Measurements from ENCODE around the gene TIAM2.
"Not testable (repeated sequence)": the region's sequence is repeated elsewhere in the genome, so short reads cannot be mapped to it uniquely, and the experiment has no call there.

TIAM2 gene

DNA sequence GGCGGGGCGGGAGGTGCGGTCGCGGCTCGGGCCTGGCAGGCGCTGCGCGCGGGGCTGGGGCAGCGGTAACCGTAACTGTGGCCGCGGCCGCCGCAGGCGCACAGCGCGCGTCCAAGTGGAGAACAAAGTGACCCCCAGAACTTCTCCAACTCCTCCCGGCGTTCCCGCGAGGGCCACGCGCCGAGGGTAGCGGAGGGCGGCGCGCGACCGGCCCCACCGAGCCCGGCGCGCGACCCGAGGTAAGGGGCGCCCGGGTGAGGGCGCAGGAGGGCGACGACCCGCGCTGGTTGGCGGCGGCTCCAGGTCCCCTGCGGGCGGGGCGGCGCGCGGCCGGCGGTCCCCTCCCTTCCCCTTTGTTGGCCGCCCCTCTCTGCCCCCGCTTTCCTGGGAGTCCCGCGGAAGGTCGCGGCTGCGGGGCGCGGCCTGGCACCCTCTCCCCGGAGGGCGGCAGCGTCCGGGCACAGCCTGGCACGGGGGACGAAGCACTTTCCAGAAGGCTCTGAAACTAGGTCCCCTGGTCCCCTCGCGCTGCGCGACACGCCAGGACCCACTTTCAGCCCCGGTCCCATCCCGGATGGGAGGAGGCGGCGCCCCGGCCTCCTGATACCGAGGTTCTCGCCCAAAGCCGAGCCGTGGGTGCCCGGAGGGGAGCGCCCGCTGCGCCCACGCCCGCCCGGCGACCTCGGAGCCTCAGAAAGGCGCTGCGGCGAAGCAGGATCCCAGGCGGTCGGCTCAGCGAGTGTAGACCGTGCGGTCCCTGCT lies at the start of gene TIAM2:
Gene TIAM2 (plus strand): TSS at position 62 of the 762 bp plus-strand sequence. CDS start 133,909 bp downstream, outside the sequence.
- DNase-seq, result peak in 1 of 2 experiments; percentile 9

DNA sequence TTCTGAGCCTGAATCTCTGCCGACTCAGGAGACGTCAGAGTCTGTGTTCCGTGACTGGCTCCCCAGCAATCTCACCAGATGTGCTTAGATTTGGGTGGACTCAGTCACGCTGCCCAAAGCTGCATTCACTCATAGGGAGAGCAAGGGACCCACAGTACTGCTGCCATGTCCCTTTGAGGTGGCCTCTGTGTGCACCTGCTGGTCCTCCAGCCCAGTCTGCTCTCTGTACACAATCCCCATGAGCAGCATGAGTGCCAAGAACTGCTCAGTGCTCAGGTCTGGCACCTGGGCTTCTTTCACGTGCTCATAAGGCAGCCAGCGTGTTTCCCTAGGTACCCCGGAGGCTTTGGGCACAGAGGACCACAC lies 44.2 kb upstream of the TIAM2 start:
- no peak for DNase-seq

DNA sequence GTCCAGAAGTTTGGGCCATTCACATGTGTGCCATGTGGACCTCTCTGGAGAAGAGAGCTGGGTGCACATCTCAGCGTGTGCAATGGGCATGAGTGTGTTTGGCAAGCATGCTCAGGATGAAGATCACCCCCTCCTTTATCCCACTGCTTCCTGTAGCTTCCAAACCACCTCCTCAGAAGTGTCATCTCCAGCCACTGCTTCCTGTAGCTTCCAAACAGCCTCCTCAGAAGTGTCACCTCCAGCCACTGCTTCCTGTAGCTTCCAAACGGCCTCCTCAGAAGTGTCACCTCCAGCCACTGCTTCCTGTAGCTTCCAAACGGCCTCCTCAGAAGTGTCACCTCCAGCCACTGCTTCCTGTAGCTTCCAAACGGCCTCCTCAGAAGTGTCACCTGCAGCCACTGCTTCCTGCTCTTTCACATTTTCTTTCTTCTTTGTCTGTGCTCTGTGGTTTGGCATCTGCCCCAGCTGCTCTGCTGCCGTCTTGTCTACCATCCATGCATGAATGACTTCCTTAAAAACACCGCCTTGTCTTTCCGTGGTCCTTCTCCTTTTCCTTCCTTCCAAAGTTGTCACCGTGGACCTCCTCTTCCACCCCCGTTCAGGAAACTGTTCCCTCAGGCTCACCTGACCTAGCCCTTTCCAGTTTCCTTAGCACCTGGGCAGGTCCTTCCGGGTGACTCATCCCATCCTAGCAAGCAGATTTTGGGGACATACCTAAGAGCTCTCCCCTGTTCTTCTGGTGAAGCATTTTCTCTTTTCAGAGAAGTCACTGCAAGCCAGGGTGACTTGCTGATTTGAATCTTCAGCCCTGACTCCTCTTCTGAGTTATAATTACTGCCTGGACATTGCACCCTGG lies 43.5 kb upstream of the TIAM2 start:
- no peak for DNase-seq

DNA sequence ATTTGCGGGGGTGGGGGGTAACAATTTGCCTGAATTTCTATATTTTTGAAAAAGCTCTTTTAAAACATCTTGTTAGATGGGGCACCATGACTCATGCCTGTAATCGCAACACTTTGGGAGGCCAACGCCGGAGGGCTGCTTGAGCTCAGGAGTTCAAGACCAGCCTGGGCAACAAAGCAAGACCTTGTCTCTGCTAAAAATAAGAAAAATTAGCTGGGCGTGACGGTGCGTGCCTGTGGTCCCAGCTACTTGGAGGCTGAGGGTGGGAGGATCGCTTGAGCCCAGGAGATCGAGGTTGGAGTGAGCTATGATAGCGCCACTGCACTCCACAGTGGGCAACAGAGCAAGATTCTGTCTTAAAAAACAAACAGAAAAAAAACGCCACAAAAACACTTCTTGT lies 41.5 kb upstream of the TIAM2 start:
- no peak for DNase-seq

DNA sequence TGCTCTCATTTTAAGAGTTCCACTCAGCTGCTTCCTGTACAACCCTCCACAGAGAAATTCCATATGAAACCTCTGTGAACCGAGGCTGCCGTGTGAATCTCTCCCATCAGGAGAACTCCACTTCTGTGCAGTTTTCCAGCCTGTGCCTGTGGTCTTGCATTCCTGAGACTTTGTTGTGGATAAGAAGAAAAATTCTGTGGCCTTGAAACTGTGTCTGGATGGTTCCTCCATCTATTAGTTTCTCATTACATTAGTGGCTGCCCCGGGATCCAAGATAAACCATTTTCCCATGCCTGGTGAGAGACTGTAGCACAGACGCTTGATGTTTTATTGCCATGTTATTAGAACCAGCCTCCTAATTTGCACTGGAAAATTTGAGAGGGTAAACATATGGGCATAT lies 40.8 kb upstream of the TIAM2 start:
- no peak for DNase-seq

DNA sequence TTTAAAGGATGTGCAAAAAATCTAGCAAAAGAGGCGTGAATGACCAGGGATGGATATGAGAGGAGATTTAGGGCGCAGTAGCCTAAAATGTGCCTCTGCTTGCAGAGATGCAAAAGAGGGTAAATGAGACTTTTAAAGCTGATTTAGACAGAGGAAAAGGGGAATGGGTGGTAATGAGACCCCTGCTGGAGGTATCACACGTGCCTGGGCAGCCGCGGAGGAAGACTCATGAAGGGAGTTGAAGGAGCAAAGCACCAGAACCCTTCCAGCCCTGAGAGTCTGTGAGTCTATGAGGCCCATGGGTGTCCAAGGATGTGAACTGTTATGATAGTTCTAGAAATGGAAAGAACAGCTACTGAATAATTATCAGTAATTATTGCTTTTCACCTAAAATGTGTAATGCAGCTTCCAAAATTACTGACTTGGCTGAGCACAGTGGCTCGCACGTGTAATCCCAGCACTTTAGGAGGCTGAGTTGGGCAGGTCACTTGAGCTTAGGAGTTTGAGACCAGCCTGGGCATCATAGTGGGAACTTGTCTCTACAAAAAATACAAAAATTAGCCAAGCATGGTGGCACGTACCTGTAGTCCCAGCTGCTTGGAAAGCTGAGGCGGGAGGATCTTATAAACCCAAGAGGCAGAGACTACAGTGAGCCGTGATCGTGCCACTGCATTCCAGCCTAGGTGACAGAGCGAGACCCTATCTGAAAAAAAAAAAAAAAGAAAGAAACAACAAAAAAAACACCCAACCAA lies 38.2 kb upstream of the TIAM2 start:
- no peak for DNase-seq

DNA sequence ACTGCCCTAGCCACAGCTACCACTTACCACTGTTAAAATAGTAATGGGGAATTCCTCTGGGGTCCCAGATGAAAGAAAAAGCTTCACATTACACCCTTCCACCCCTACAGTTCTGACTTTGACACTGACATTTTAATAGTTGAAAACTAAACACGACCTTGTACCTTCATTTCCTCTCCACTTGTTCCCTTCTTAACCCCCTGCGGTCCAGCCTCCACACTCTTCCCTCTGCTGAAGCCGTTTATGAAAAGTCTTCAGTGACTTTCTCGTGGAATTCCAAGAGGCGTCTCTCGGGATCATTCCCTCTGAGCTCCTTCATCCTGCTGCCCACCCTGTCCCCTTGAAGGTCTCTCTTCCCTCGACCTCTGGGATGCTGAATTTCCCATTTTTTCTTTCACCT lies 36.6 kb upstream of the TIAM2 start:
- DNase-seq, result no peak

DNA sequence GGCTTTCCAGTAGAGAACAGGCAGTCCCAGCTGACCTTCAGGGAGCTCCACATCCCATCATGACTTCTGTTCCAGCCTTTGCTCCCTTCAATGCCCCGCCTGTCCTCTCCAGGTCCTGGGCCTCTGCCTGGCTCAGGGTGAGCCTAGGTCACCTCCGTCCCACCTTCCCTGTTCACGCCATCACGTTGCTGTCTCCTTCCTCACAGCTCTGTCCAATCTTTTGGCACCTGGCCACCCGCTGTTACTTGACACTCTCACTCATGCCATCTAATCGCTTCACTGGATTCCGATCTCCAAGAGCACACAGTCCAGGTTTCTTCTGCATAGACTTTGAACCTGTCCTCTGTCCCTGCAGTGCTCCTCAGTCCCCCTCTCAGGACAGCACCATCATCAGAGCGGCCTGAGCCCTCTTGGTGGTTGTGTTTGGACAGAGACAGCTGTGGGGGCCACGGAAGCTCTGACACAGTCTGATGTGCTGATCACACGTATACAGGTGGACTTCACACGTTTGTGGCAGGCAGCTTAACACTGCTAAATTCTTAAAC lies 34.7 kb upstream of the TIAM2 start:
- no peak for DNase-seq

DNA sequence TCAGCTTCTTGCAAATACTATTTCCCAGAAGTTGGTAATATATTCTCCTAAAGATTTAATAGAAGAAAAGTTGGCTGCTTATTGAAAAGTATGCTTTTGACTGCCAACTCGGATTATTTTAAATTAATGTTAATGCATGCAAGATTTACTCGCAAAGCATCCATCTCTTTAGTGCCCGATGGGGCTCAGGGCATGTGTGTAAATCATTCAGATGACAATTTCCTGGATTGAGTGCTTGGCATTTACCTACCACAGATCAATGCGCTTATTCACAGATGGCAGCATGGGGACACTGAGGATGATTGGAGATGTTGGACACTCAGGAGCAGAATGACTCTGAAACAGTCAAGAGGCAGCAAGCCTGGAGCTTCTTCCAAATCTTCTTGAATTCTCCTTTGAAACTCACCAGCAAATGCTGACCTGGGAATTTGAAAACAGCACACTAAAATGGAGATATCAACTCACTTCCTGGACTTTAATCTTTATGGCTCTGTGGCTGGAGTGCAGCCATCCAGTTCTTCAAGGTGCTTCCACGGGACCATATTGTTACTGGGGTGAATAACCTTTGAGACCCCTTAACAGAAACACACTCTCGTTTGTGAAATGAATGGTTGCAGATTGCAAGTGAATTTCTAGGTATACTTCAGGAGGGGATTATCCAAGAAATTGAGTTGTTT lies 34.1 kb upstream of the TIAM2 start:
- no peak for DNase-seq

DNA sequence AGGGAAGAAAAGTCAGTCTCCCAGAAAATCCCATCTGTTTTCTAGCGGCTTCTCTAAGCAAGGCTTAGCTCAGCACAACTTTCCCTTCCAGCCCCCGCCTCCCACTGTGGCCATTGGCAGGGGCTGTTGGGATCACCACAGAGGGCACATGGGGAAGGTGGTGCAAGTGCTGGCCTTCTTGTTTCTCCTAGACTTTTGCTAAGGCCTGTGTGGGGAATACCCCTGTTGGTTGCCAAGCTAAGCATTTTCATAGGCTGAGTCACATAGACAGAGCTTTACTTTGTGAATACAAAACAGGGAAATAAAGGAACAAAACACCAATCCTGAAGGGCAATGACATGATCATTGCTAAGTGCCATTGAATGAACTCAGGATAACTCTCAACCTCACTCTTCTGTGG lies 32.4 kb upstream of the TIAM2 start:
- DNase-seq, result no peak

DNA sequence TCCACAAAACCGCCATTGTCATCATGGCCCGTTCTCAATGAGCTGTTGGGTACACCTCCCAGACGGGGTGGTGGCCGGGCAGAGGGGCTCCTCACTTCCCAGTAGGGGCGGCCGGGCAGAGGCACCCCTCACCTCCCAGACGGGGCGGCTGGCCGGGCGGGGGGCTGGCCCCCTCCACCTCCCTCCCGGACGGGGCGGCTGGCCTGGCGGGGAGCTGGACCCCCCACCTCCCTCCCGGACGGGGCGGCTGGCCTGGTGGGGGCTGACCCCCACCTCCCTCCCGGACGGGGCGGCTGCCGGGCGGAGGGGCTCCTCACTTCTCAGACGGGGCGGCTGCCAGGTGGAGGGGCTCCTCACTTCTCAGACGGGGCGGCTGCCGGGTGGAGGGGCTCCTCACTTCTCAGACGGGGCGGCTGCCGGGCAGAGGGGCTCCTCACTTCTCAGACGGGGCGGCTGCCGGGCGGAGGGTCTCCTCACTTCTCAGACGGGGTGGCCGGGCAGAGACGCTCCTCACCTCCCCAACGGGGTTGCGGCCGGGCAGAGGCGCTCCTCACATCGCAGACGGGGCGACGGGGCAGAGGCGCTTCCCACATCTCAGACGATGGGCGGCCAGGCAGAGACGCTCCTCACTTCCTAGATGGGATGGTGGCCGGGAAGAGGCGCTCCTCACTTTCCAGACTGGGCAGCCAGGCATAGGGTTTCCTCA lies 28.9 kb upstream of the TIAM2 start:
- DNase-seq, result not testable (repeated sequence)

DNA sequence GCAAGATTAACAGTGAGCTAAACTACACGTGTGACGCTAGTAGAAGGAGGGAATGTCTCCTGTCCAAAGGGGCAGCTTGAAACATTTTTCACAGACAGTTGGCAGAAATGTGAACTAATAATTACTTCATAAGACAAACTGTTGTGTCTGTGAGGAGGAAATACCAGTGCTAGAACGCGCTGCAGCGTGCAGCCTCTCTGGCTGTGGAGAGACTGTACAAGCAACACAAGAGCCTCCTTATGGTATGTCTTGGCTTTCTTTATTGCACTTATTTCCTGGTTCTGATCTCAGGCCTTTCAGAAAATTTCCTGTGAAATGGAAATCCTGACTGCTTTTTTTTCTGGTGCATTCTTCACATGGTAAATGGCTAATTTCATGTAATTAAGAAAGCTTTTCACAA lies 25.3 kb upstream of the TIAM2 start:
- no peak for DNase-seq

DNA sequence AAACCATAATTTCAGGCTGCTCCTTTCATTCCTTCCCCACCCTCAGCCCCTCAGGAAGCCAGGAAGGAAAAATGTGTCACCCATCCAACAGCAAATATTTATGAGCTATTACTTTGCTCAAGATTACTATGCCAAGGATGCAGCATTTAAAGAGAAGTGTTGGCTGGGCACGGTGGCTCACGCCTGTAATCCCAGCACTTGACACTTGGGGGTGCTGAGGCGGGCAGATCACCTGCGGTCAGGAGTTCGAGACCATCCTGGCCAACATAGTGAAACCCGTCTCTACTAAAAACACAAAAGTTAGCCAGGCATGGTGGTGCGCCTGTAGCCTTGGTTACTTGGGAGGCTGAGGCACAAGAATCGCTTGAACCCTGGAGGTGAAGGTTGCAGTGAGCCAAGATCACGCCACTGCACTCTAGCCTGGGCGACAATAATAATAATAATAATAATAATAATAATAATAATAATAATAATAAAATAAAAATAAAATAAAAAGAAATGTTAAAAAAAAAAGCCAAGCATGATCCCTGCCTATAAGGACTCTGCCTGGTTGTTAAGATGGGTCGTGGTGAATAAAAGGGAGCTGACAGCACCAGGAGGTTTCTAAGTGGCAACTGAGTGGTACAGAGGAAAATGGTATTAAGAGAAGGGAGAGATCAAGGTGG lies 20.5 kb upstream of the TIAM2 start:
- no peak for DNase-seq

DNA sequence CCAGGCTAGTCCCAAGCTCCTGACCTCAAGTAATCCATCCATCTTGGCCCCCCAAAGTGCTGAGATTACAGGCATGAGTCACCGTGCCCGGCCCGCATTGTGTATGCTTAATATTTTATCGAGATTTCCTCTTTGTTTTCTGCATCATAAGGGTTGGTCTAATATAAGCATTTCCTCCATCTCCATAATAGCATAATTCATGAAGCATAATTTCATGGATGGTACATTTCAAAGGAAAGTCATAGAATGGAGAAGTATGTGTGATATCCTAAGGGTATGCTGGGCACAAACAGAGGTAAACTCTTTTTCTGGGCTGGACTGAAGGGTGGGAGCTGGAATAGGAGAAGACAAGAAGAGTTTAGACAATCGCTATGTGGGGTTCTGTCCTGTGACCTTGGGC lies 17.5 kb upstream of the TIAM2 start:
- DNase-seq, result no peak

DNA sequence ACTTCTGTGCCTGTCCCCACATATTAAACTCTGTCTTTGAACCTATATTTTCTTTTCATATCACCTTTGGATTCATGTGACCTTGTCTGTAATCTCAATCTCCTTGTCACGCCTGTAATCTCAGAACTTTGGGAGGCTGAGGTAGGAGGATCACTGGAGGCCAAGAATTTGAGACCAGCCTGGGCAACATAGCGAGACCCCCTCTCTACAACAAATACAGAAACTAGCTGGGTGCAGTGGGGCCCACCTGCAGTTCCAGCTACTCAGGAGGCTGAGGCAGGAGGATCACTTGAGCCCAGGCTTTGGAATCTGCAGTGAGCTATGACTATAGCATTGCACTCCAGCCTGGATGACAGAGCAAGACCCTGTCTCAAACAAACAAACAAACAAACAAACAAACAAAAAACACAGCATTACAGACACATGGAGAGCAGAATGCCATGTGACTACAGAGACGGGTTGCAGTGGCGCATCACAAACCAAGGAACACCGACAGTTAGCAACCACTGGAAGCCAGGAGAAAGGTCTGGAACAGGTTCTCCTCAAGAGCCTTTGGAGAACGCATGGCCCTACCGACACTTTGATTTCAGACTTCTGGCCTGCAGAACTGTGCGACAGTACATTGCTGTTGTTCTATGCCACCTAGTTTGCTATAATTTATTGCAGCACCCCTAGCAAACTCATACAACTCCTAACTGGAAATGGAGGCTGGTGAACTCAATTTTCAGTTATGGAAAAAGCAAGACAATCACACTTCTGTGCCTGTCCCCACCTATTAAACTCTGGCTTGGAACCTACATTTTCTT lies 14.6 kb upstream of the TIAM2 start:
- DNase-seq, result no peak

DNA sequence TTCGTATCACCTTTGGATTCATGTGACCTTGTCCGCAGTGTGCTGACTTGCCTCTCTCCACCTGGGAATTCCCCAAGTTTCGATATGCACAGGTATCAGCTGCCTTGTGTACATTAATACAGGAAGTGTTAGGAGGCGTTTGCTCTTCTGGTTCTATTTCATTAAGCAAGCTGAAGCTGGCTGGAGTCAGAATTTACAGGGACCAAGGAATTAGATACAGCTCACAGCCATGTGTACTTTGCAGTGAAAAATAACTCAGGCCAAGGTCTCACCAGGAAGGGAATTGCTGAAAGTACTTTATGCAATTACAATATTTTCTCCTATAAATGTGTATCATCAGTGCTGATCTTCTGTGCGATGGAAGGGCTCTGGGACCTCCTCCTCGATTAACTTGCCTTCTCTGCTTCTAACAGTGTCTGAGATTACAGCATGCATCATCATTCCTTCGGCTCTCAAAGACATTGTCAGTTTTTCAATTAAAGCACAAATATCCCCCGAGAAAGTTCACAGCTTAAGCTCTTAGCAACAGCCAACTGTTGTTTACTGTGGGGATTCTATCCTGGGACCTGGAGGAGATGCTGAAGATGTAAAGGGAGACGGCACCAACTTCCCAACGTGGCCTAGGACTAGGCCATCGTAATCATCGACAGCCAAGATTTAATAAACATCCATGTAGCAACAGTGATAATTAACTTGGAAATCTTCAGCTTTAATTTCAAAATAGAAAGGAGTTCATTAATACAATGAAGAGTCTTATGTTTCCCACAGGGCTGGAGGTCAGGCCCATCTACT lies 13.8 kb upstream of the TIAM2 start:
- no peak for DNase-seq

DNA sequence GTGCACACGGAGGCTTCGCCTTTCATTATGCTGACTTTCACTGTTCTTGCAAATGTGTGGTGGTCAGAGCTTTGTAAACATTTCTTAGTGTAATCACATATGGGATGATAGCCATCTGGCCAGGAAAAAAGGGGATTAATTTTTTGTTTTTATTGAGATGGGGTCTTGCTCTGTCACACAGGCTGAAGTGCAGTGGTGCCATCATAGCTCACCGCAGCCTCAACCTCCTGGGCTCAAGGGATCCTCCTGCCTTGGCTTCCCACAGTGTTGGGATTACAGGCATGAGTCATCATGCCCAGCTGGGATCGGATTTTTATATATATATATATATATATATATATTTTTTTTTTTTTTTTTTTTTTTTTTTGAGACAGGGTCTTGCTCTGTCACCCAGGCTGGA lies 11.0 kb upstream of the TIAM2 start:
- no peak for DNase-seq

DNA sequence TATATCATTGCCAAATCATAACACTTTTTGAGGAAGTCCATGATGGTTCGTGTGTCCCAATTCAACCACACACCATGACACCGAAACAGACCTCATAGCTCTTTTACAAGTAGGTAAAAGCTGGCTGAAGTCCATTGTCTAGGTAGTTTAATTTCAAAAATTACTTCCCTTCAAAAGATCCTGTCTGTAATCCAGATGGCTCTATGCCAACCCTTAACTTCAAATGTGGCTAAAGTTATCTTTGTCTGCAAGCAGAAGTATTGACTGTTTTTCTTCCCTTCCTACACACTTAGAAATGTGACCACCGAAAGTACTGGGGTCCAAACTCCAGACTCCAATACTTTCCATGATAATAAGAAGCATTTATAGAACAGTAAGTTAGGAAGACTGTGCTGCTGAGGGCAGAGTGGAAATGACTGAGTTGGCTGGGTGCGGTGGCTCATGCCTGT lies 8.3 kb upstream of the TIAM2 start:
- no peak for DNase-seq

DNA sequence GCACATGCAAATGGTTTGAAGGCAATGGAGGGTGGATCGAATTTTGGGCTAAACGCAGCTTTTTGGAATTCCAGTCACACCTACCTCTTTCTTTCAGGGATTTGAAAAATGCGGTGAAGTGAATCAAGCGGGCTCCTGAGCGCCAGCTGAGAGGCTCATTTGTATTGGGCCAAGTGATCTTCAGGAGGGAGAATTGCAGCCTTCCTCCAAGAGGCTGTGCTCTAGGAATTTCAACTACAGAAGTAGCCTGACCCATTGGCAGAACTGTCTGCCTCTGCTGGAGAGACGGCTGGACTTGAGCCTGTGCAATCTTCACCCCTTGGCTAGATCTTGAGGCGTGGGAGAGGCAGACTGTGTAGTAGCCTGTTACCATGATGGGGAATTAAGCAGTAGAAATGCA lies 5.7 kb upstream of the TIAM2 start:
- no peak for DNase-seq

DNA sequence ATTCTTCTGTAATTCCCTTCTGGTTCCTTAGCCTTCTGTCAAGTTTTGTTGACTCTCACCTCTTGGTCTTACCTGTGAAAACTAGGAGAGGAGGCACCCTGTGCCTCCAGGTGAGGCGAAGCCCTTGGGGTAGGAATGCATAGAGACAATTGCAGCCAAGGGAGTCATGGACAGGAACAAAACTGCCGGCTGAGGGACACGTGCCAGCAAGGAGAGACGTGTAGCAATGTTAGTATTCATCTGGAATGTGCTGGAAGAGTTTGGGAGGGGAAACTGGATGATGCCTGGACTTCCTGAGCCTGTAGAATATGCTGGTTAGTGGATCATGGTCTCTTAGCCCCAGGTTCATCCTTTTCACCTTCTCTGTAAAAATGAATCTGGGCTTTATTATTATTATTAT lies 3.9 kb upstream of the TIAM2 start:
- DNase-seq, result no peak
